Measurements from ENCODE around the gene AGAP1.

Gene AGAP1

GRCh38 chr2:235739704-235740415, 246.0 kb downstream of the AGAP1 start:
- Histone ChIP-seq H3K4me2 (ENCODE audit: low read length) (no peak overlapping the region), H3K36me3 (ENCODE audit: control insufficient read depth, low read length) (no peaks in the 10 kb centered on the region), H4K20me1 (ENCODE audit: control insufficient read depth, insufficient read depth, low read depth, low read length) (no peaks in the 10 kb centered on the region), H3K79me2 (ENCODE audit: control insufficient read depth, low read length) (no peaks in the 10 kb centered on the region), H3F3A (ENCODE audit: control insufficient read depth, insufficient read depth) (no peaks in the 10 kb centered on the region), H3K4me3 (ENCODE audit: low read length) (no peak overlapping the region), H3K9me3 (ENCODE audit: control insufficient read depth, insufficient read depth, low read length) (no peaks in the 10 kb centered on the region), H3K27ac (ENCODE audit: low read depth, low read length) (no peak overlapping the region), H3K9me2 (replicated peaks; ENCODE audit: control insufficient read depth, low read length) (no peaks in the 10 kb centered on the region), H3K4me1 (ENCODE audit: control insufficient read depth, low read length) (no peaks in the 10 kb centered on the region), H3K27me3 (ENCODE audit: control insufficient read depth, low read length) (no peaks in the 10 kb centered on the region; the same call in 1 of the 2 replicates)
- TF ChIP-seq EZH2phosphoT487 (IDR thresholded peaks at IDR 0.05; ENCODE audit: borderline replicate concordance, low read length) (no peak), CTCF (IDR thresholded peaks at IDR 0.05; ENCODE audit: low read depth, low read length, poor library complexity, severe bottlenecking) (no peak)

GRCh38 chr2:235740821-235741220, 247.0 kb downstream of the AGAP1 start:
- TF ChIP-seq CTCF (IDR thresholded peaks at IDR 0.05; ENCODE audit: low read depth, low read length, poor library complexity, severe bottlenecking) (peak; percentile 35), EZH2phosphoT487 (IDR thresholded peaks at IDR 0.05; ENCODE audit: borderline replicate concordance, low read length) (no peak)
- H4K20me1 ChIP-seq (ENCODE audit: control insufficient read depth, insufficient read depth, low read depth, low read length), result no peaks in the 10 kb centered on the region
- H3K4me3 ChIP-seq (ENCODE audit: low read length), result no peak overlapping the region
- no peaks in the 10 kb centered on the region for H3F3A ChIP-seq (ENCODE audit: control insufficient read depth, insufficient read depth)
- H3K27me3 ChIP-seq (ENCODE audit: control insufficient read depth, low read length), result no peaks in the 10 kb centered on the region; the same call in 1 of the 2 replicates
- H3K36me3 ChIP-seq (ENCODE audit: control insufficient read depth, low read length), result no peaks in the 10 kb centered on the region
- H3K4me2 ChIP-seq (ENCODE audit: low read length), result no peak overlapping the region
- H3K9me2 ChIP-seq (replicated peaks; ENCODE audit: control insufficient read depth, low read length), result no peaks in the 10 kb centered on the region
- no peaks in the 10 kb centered on the region for H3K4me1 ChIP-seq (ENCODE audit: control insufficient read depth, low read length)
- no peaks in the 10 kb centered on the region for H3K9me3 ChIP-seq (ENCODE audit: control insufficient read depth, insufficient read depth, low read length)
- H3K27ac ChIP-seq (ENCODE audit: low read depth, low read length), result no peak overlapping the region
- no peaks in the 10 kb centered on the region for H3K79me2 ChIP-seq (ENCODE audit: control insufficient read depth, low read length)

- no peak for TF ChIP-seq CTCF (IDR thresholded peaks at IDR 0.05; ENCODE audit: low read depth, low read length, poor library complexity, severe bottlenecking)
- no peak for TF ChIP-seq EZH2phosphoT487 (IDR thresholded peaks at IDR 0.05; ENCODE audit: borderline replicate concordance, low read length)
- Histone ChIP-seq H3K4me3 (ENCODE audit: low read length) (no peak overlapping the region), H3K4me1 (ENCODE audit: control insufficient read depth, low read length) (no peaks in the 10 kb centered on the region), H4K20me1 (ENCODE audit: control insufficient read depth, insufficient read depth, low read depth, low read length) (no peaks in the 10 kb centered on the region), H3K4me2 (ENCODE audit: low read length) (no peak overlapping the region), H3K36me3 (ENCODE audit: control insufficient read depth, low read length) (no peaks in the 10 kb centered on the region), H3K9me3 (ENCODE audit: control insufficient read depth, insufficient read depth, low read length) (no peaks in the 10 kb centered on the region), H3F3A (ENCODE audit: control insufficient read depth, insufficient read depth) (no peaks in the 10 kb centered on the region), H3K79me2 (ENCODE audit: control insufficient read depth, low read length) (no peaks in the 10 kb centered on the region), H3K27me3 (ENCODE audit: control insufficient read depth, low read length) (no peaks in the 10 kb centered on the region; the same call in 1 of the 2 replicates), H3K27ac (ENCODE audit: low read depth, low read length) (no peak overlapping the region), H3K9me2 (replicated peaks; ENCODE audit: control insufficient read depth, low read length) (no peaks in the 10 kb centered on the region)
These were observed 250.3 kb downstream of the AGAP1 start for GRCh38 chr2:235744161-235744560.

Measured in DOHH2 (cell line).